Measurements from ENCODE around the gene RBM23.
"Not testable (repeated sequence)": the region's sequence is repeated elsewhere in the genome, so short reads cannot be mapped to it uniquely, and the experiment has no call there.

The RBM23 gene

GRCh38 chr14:22860377-22860776 is 58.6 kb downstream of the RBM23 start:
- not testable (repeated sequence) for DNase-seq

GRCh38 chr14:22856428-22856827 is 62.5 kb downstream of the RBM23 start:
- DNase-seq, result no peak

DNA sequence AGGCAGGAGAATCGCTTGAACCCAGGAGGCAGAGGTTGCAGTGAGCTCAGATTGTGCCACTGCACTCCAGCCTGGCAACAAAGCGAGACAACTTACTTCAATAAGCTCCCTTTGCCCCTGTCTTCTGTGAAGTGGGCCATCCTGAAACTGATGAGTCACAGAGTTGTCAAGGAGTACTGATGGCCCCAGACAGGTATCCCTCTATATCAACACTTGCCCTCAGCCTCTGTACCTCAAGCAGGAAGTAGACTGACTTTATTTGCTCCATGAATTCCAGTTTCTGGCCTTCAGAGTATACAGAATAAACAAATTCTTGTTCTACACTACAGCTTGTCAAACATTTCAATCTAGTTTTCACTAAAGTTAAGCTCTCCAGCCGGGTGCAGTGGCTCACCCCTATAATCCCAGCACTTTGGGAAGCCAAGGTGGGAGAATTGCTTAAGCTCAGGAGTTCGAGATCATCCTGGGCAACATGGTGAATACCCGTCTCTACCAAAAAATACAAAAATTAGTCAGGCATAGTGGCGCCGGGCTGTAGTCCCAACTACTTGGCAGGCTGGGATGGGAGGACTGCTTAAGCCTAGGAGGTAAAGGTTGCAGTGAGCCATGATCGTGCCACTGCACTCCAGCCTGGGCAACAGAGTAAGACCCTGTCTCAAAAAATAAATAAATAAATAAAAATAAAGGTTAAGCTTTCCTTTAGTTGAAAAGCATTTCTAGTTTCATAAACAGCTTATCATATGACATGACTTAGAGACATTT is 63.8 kb downstream of the RBM23 start:
- DNase-seq, result no peak

DNA sequence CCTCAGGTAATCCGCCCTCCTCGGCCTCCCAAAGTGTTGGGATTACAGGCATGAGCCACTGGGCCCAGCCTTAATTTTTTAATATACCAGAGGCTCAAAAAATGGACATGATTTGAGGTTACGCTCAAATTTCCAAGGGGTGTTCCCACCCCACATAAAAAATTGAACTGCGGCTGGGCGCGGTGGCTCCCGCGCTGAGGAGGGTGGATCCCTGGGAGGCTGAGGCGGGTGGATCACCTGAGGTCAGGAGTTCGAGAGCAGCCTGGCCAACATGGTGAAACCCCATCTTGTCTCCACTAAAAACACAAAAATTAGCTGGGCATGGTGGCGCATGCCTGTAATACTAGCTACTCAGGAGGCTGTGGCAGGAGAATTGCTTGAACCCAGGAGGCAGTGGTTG is 64.7 kb downstream of the RBM23 start:
- DNase-seq, result not testable (repeated sequence)

- DNase-seq, result no peak
Observed at GRCh38 chr14:22852940-22853767, 65.8 kb downstream of the RBM23 start.

- DNase-seq, result no peak
Observed at GRCh38 chr14:22852599-22852939, 66.4 kb downstream of the RBM23 start.

GRCh38 chr14:22852178-22852577 is 66.8 kb downstream of the RBM23 start:
- not testable (repeated sequence) for DNase-seq

GRCh38 chr14:22850944-22851764 is 67.8 kb downstream of the RBM23 start:
- no peak for DNase-seq

- DNase-seq, result no peak
Observed at GRCh38 chr14:22849212-22849819, 69.6 kb downstream of the RBM23 start.

GRCh38 chr14:22848351-22849164 is 70.4 kb downstream of the RBM23 start:
- DNase-seq, result no peak

- DNase-seq, result no peak
Observed at GRCh38 chr14:22847661-22848341, 71.1 kb downstream of the RBM23 start.

- DNase-seq, result no peak
Observed at GRCh38 chr14:22846811-22847307, 72.1 kb downstream of the RBM23 start.

DNA sequence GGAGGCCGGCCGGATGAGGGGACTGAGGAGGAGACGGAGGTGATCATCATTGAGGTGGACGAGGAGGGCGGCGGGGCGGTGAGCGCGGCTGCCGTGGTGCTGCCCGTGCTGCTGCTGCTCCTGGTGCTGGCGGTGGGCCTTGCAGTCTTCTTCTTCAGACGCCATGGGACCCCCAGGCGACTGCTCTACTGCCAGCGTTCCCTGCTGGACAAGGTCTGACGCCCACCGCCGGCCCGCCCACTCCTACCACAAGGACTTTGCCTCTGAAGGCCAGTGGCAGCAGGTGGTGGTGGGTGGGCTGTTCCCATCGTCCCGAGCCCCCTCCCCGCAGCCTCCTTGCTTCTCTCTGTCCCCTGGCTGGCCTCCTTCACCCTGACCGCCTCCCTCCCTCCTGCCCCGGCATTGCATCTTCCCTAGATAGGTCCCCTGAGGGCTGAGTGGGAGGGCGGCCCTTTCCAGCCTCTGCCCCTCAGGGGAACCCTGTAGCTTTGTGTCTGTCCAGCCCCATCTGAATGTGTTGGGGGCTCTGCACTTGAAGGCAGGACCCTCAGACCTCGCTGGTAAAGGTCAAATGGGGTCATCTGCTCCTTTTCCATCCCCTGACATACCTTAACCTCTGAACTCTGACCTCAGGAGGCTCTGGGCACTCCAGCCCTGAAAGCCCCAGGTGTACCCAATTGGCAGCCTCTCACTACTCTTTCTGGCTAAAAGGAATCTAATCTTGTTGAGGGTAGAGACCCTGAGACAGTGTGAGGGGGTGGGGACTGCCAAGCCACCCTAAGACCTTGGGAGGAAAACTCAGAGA is 72.9 kb downstream of the RBM23 start:
- no peak for DNase-seq

- DNase-seq, result no peak
Observed at GRCh38 chr14:22845103-22845394, 73.9 kb downstream of the RBM23 start.

DNA sequence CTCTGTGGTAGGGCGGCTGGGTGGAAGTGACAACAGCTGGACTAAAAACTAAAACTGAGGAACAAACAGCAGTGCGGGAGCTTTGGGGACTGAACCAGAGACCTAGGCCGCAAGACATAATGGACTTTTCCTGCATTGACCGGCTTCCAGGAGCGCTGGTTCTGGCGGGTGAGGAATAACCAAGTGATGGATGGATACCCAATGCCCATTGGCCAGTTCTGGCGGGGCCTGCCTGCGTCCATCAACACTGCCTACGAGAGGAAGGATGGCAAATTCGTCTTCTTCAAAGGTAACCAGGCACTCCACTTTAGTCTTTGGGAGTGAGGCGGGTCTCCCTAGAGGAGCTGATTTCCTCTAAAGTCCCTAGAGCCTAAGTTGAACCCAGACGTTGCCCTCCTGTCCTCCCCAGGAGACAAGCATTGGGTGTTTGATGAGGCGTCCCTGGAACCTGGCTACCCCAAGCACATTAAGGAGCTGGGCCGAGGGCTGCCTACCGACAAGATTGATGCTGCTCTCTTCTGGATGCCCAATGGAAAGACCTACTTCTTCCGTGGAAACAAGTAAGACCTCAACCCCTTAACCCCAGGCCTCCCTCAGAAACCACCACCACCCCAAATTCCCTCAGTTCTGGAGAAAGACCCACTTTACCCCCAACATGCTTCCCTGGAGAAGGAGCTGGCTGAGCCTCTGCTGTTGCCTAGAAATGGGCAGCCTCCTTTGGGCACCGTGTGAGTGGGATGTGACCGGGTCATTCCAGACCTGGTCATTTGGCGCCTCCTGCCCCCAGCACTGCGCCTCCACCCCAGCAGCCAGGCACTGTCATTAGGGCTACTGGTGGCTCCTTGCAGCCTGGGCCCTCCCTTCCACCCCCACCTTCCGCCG is 74.5 kb downstream of the RBM23 start:
- no peak for DNase-seq
